AG04450 (cell line): ENCODE measurements around the gene SLC52A1. TPM values are rescaled to one million over a fixed set of nuclear protein-coding genes. Genes with fewer than 3 reads are reported as not detected.

Source experiments
- CTCF ChIA-PET: fragments of 300-600, 350-600 bp; formaldehyde crosslinking; extraction: SDS; loops from one replicate; lab custom pipeline; 2022; ENCODE audit warnings: antibody characterized with exemption, inconsistent platforms; lab: Charles Lee
- POLR2A ChIA-PET: fragments of 350-600 bp; formaldehyde crosslinking; extraction: SDS; loops from one replicate; lab custom pipeline; 2021; ENCODE audit warnings: antibody characterized with exemption, inconsistent platforms; lab: Yijun Ruan, JAX
- DNase-seq: peaks from one replicate; pipeline ENCODE4 v3.0.0-alpha.2; 2011; ENCODE audit warnings: low read depth, low spot score
- H3K27ac ChIP-seq: one replicate; pipeline ENCODE4 v1.5.1; 2012; ENCODE audit warnings: low read depth, low read length, control low read depth
- H3K27me3 ChIP-seq: one replicate; pipeline ENCODE4 v1.6.0; 2012; ENCODE audit warnings: low read length; ENCODE audit not compliant: control insufficient read depth, insufficient read depth
- H3K4me3 ChIP-seq: 2 replicates; pipeline ENCODE4 v1.5.1; 2011; ENCODE audit warnings: mild to moderate bottlenecking, low read depth, low read length, control low read depth
- H3K9me3 ChIP-seq: 2 replicates; pipeline ENCODE4 v1.5.1; 2012; ENCODE audit warnings: low read length; ENCODE audit not compliant: control insufficient read depth, insufficient read depth
- CTCF ChIP-seq: IDR thresholded peaks from 2 replicates; pipeline ENCODE4 v1.5.1; 2011; ENCODE audit warnings: low read depth, low read length, control low read depth, inconsistent platforms
- polyA plus RNA-seq: library from polyadenylated mRNA; depleted of rRNA; stranded (reverse); fragments of >200 nt; gene quantifications from 2 replicates; pipeline ENCODE4 v1.2.3, GENCODE V29; 2011

SLC52A1 gene
- polyA plus RNA-seq, 1 experiment: not detected

- Histone ChIP-seq H3K4me3 (no peak overlapping the region), H3K9me3 (no peaks in the 10 kb centered on the region), H3K27ac (no peak overlapping the region), H3K27me3 (peaks cover 5% of the 10 kb centered on the region)
- DNase-seq: no peak
- TF ChIP-seq CTCF: no peak
- CTCF ChIA-PET: no interaction called here
- POLR2A ChIA-PET: no interaction called here
Observed at GRCh38 chr17:5069724-5070123, 34.5 kb upstream of the SLC52A1 start.

- H3K27me3 ChIP-seq: peaks cover 5% of the 10 kb centered on the region
- TF ChIP-seq CTCF: no peak
- H3K9me3 ChIP-seq: no peaks in the 10 kb centered on the region
- ChIA-PET CTCF (no interaction called here), POLR2A (no interaction called here)
- no peak overlapping the region for H3K4me3 ChIP-seq
- no peak for DNase-seq
- H3K27ac ChIP-seq: no peak overlapping the region
Observed at GRCh38 chr17:5068236-5068635, 33.0 kb upstream of the SLC52A1 start.

GRCh38 chr17:5065227-5065744 is 30.1 kb upstream of the SLC52A1 start:
- ChIA-PET CTCF (no interaction called here), POLR2A (no interaction called here)
- TF ChIP-seq CTCF: no peak
- Histone ChIP-seq H3K4me3 (no peak overlapping the region), H3K27ac (no peak overlapping the region), H3K9me3 (no peaks in the 10 kb centered on the region), H3K27me3 (peaks cover 5% of the 10 kb centered on the region)
- no peak for DNase-seq

- Histone ChIP-seq H3K27me3 (no peaks in the 10 kb centered on the region), H3K4me3 (no peak overlapping the region), H3K9me3 (no peaks in the 10 kb centered on the region), H3K27ac (no peak overlapping the region)
- TF ChIP-seq CTCF: no peak
- CTCF ChIA-PET: no interaction called here
- DNase-seq: no peak
- POLR2A ChIA-PET: no interaction called here
Observed at GRCh38 chr17:5055543-5055942, 20.3 kb upstream of the SLC52A1 start.

GRCh38 chr17:5050278-5050677 is 15.1 kb upstream of the SLC52A1 start:
- TF ChIP-seq CTCF: no peak
- no peak for DNase-seq
- POLR2A ChIA-PET: interaction anchor here (1.6 kb wide), 1 partner anchor 110 kb away, joined by 4 read pairs; the partner anchor contains the start of genes RNF167 and SLC25A11
- CTCF ChIA-PET: interaction anchor here (1.1 to 1.5 kb wide), 3 partner anchors 11 to 70 kb away, joined by 3 to 5 read pairs (median 3); no protein-coding TSS in a partner anchor
- no peaks in the 10 kb centered on the region for H3K9me3 ChIP-seq
- no peak overlapping the region for H3K4me3 ChIP-seq
- no peak overlapping the region for H3K27ac ChIP-seq
- H3K27me3 ChIP-seq: no peaks in the 10 kb centered on the region
